Measurements from ENCODE around the gene KLB.

KLB gene

DNA sequence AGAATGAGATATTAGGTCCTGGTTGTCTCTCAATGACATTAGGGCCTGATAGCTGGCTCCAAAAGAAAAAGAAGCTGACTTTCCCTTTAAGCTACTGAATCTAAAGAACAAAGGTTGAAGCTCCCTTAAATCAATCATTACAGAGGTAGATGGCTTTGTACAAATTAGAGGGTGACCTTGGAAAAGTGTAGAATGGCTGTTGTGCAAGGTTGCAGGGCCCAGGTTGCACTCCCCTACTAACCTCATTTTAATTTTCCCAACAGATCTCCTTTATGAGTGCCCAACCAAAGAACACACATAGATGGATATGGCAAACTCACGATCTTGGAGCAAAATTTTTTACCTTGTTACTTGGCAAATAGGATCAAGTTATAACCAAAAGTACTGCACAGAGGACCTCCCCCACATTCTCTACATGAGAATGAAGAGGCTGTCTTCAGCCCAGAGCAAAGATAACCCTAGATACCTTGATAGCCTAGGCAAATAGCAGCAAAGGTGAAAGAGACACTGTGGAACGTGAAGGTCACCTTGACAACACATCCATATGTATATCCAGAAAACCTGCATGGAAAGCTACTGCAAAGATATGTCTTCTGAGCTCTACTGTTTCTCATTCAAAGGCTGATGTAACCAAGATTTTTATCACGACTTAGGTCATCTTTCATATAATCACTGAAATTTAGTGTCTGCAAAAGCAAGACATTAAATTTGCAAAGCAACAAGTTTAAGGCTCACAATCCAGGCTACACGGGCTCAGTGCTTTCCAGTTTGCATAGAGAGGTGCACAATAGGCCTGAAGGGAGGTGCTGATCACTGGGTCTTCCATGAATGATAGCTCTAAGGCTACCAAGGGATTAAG lies 23.0 kb downstream of the KLB start:
- TF ChIP-seq, protein P1, sequence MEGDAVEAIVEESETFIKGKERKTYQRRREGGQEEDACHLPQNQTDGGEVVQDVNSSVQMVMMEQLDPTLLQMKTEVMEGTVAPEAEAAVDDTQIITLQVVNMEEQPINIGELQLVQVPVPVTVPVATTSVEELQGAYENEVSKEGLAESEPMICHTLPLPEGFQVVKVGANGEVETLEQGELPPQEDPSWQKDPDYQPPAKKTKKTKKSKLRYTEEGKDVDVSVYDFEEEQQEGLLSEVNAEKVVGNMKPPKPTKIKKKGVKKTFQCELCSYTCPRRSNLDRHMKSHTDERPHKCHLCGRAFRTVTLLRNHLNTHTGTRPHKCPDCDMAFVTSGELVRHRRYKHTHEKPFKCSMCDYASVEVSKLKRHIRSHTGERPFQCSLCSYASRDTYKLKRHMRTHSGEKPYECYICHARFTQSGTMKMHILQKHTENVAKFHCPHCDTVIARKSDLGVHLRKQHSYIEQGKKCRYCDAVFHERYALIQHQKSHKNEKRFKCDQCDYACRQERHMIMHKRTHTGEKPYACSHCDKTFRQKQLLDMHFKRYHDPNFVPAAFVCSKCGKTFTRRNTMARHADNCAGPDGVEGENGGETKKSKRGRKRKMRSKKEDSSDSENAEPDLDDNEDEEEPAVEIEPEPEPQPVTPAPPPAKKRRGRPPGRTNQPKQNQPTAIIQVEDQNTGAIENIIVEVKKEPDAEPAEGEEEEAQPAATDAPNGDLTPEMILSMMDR (conservative IDR thresholded peaks at IDR 0.05): no peak
- H3K27ac ChIP-seq: no peak overlapping the region

DNA sequence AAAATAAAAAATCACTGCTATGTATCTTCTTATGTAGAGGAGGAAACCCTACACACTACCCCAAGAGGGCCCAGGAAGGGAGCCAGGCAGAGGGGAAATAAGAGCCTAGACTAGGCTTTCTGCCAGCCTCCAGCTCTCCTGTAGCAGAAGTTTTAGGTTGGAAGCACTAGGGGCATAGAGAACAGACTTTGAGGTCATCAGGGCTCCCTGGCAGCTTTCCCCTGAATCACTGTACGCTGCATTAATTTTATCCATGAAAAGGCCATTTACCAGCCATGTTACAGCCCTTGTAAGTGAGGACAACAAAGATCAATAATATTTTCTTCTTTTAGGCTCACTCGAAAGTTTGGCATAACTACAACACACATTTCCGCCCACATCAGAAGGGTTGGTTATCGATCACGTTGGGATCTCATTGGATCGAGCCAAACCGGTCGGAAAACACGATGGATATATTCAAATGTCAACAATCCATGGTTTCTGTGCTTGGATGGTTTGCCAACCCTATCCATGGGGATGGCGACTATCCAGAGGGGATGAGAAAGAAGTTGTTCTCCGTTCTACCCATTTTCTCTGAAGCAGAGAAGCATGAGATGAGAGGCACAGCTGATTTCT lies 27.3 kb downstream of the KLB start:
- no peak overlapping the region for H3K27ac ChIP-seq
- TF ChIP-seq, protein P1 (conservative IDR thresholded peaks at IDR 0.05): no peak

DNA sequence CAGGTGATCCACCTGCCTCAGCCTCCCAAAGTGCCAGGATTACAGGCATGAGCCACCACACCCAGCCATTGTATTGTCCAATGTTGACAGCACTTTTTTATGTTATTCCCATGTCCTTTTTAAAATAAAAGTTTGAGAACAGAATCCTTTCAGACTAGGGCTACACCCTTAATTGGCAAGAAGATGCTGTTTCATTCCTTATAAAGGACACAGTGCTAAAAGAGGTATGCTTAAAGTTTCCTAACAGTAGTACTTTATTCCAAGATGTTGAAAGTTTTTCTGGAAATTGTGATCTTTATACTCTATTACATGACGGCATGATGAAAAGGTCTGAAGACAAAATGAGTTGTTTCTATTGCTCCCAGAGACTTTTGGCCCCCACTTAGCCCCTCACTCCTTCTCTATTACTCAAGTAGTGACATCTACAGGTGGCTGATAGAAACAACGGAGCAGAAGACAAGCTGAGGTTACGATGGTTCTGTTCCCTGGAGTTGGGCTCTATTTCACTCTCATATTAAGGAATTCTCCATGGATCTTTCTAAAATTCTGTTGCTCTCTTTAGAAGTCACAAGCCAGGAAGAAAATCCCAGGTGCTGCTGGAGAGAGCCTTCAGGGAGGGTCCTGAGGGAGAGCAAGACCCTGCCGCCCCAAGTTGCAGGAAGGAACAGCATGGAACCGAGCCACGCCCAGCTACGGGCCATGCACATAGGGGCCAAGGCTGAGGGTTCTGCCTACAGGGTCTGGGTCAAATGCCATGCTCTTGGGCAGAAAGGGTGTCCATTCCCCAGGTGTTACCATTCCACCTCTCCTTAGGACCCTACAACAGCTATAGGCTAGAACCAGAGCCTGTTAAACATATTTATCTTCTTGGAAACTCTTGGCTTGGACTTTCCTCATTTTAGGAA lies 29.2 kb downstream of the KLB start:
- no peak overlapping the region for H3K27ac ChIP-seq
- TF ChIP-seq, protein P1 (conservative IDR thresholded peaks at IDR 0.05): peak; percentile 67

DNA sequence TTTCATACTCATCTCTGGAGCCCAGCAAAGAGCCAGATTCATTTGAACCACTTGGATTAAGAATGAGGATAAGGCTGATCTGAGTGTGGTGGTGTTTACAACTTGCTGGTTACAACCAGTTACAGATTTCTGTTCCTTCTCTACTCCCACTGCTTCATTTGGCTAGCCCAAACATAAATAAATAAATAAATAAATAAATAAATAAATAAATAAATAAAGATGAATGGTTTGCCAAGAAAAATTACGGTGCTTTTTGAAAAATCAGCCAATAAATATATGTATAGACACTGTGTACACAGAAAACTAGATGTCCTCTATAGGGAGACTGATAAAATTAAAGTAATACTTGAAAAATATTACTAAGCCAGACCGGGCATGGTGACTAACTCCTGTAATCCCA lies 34.9 kb downstream of the KLB start:
- TF ChIP-seq, protein P1 (conservative IDR thresholded peaks at IDR 0.05): no peak
- H3K27ac ChIP-seq: no peak overlapping the region

DNA sequence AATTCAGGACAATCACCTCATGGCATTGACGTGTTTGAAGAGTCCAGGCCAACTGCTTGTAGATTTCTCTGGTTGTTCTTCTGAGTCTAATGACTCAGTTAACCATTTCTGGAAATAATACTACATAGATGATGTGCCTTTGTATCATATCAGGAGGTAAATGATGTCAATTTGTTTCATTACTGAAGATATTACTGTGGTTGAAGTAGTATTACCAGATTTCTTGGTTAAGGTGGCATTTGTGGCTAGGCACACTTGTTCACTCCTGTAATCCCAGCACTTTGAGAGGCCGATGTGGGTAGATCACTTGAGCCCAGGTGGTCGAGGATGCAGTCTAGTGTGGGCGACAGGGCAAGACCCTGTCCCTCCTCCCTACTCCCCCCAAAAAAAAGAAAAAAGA lies 36.3 kb downstream of the KLB start:
- H3K27ac ChIP-seq: no peak overlapping the region
- TF ChIP-seq, protein P1 (conservative IDR thresholded peaks at IDR 0.05): no peak

DNA sequence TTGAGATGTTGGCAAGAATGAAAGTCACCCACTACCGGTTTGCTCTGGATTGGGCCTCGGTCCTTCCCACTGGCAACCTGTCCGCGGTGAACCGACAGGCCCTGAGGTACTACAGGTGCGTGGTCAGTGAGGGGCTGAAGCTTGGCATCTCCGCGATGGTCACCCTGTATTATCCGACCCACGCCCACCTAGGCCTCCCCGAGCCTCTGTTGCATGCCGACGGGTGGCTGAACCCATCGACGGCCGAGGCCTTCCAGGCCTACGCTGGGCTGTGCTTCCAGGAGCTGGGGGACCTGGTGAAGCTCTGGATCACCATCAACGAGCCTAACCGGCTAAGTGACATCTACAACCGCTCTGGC lies 39.7 kb downstream of the KLB start:
- TF ChIP-seq, protein P1 (conservative IDR thresholded peaks at IDR 0.05): no peak
- H3K27ac ChIP-seq: peak overlapping the region; percentile 82

Measured in VCaP (cell line).